CD4-positive, alpha-beta T cell (primary cell): ENCODE measurements around the gene SPTBN4. TPM values are rescaled to one million over a fixed set of nuclear protein-coding genes. Genes with fewer than 3 reads are reported as not detected.

ENCODE experiments used
- ATAC-seq: fragments of 200-7000 bp; cut with Tn5 transposase; one replicate; pipeline ENCODE4 v1.10.0; 2022; ENCODE audit warnings: mild to moderate bottlenecking; ENCODE audit not compliant: poor library complexity
- CTCF ChIA-PET: fragments of 350-600 bp; sonication (Branson Sonifier 250); formaldehyde crosslinking; loops from one replicate; lab custom pipeline; 2021; ENCODE audit warnings: antibody characterized with exemption, inconsistent platforms; lab: Charles Lee
- POLR2A ChIA-PET: fragments of 350-600 bp; sonication (Branson Sonifier 250); formaldehyde crosslinking; loops from one replicate; lab custom pipeline; 2021; ENCODE audit warnings: antibody characterized with exemption, inconsistent platforms; lab: Charles Lee
- DNase-seq, 14 experiments: peaks; one replicate each; pipeline ENCODE4 v3.0.0-alpha.2; 2013 to 2020; ENCODE audit warnings: mixed read lengths in 2 of 14
- H3K27ac ChIP-seq, 2 donors: one replicate each; pipeline versions ENCODE4 v1.5.1 to v1.7.0; 2013; ENCODE audit warnings: low read length in 2 of 2, low read depth in 1 of 2, mild to moderate bottlenecking in 1 of 2
- H3K27me3 ChIP-seq, 2 experiments: 1 replicate in 1 of 2; 2 replicates in 1 of 2; pipeline versions ENCODE4 v1.6.1 to v1.7.0; 2013; ENCODE audit warnings: low read length in 2 of 2, control low read depth in 1 of 2, mild to moderate bottlenecking in 1 of 2, moderate library complexity in 1 of 2; ENCODE audit not compliant: insufficient read depth in 2 of 2, control insufficient read depth in 1 of 2
- H3K36me3 ChIP-seq: one replicate; pipeline ENCODE4 v1.6.1; 2013; ENCODE audit warnings: low read length, control low read depth; ENCODE audit not compliant: insufficient read depth
- H3K4me1 ChIP-seq: one replicate; pipeline ENCODE4 v1.6.1; 2013; ENCODE audit warnings: low read length, control low read depth; ENCODE audit not compliant: insufficient read depth
- H3K4me3 ChIP-seq: one replicate; pipeline ENCODE4 v1.5.1; 2013; ENCODE audit warnings: mild to moderate bottlenecking, low read length, moderate library complexity
- H3K9me3 ChIP-seq, 2 experiments: 1 replicate in 1 of 2; 2 replicates in 1 of 2; pipeline versions ENCODE4 v1.6.1 to v1.7.0; 2013; ENCODE audit warnings: low read length in 2 of 2, mild to moderate bottlenecking in 2 of 2, control low read depth in 1 of 2, moderate library complexity in 1 of 2; ENCODE audit not compliant: control insufficient read depth in 1 of 2, insufficient read depth in 1 of 2
- H3K27ac Mint-ChIP-seq: one replicate; pipeline ENCODE4 v1.8.0; 2020; ENCODE audit warnings: mixed read lengths
- H3K27me3 Mint-ChIP-seq: one replicate; pipeline ENCODE4 v1.8.0; 2021; ENCODE audit warnings: mixed read lengths
- H3K36me3 Mint-ChIP-seq: one replicate; pipeline ENCODE4 v1.8.0; 2021; ENCODE audit warnings: low read depth, mixed read lengths
- H3K4me1 Mint-ChIP-seq: one replicate; pipeline ENCODE4 v1.8.0; 2021; ENCODE audit warnings: low read depth, mixed read lengths
- H3K4me3 Mint-ChIP-seq: one replicate; pipeline ENCODE4 v1.8.0; 2020; ENCODE audit warnings: mild to moderate bottlenecking, mixed read lengths
- H3K9me3 Mint-ChIP-seq: one replicate; pipeline ENCODE4 v1.8.0; 2020; ENCODE audit warnings: mixed read lengths
- intact Hi-C, 2 experiments: fragments of 100-400 bp; cut with DNase I in 1 of 2; cut with micrococcal nuclease in 1 of 2; formaldehyde crosslinking; loops; one replicate each; pipeline versions ENCODE4 v1.15.1 to v1.9.0; 2023 to 2025; cut with DNase I, micrococcal nuclease
- total RNA-seq, 174 experiments: library from RNA in 2 of 174; stranded (reverse) in 2 of 174; gene quantifications; one replicate each; pipeline ENCODE4 v1.2.3 and lab custom pipeline; 2021 to 2026
- TF ChIP-seq, protein P1 (sequence below): fragments of 200-600 bp; IDR thresholded peaks from one replicate; pipeline ENCODE4 v1.8.0; 2022; ENCODE audit warnings: antibody characterized with exemption, mild to moderate bottlenecking

Gene SPTBN4
- total RNA-seq, 2 experiments from 2014 or later: 0.59 to 0.88 TPM

DNA sequence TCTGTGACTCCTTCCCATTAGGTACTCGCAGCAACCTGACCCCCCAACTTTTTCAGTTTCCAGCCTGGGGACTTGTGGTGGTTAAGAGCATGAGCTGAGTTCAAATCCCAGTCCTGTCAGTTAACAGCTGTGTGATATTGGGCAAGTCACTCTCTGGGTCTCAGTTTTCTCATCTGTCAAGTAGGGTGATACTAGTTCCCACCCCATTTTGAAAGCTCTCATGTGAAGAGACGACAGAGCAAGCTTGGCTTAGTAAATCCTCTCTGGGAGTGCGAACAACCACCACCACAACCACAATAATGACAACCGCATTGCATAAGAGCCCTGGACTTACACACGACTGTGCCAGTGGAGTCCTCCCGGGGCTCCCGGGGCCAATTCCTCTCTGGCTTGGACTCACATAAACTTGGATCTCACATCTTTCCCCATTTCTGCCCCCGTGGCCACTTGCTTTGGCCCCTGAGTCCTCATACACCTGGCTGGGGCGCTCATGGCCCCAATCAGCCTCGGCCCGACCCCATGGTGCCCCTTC lies 1.7 kb upstream of the SPTBN4 start:
- H3K9me3 Mint-ChIP-seq: no peaks in the 10 kb centered on the region
- peaks cover 25% of the 10 kb centered on the region for H3K27me3 Mint-ChIP-seq
- DNase-seq (peak in 5 of 14 experiments; percentile 1 to 78 (median 41)), ATAC-seq (no peak)
- H3K9me3 ChIP-seq: no peaks in the 10 kb centered on the region
- H3K36me3 Mint-ChIP-seq: no peaks in the 10 kb centered on the region
- peaks cover 0 to 16% of the 10 kb centered on the region in 2 experiments for H3K27me3 ChIP-seq
- H3K27ac ChIP-seq: peak overlapping the region; percentile 13 to 62
- peak overlapping the region; percentile 81 for H3K4me3 ChIP-seq
- ChIA-PET CTCF (interaction anchor here (0.5 to 3.2 kb wide), 11 partner anchors 13 to 659 kb away, joined by 3 to 20 read pairs (median 5); partner anchors contain the start of gene SERTAD1), POLR2A (interaction anchor here (0.5 to 3.3 kb wide), 17 partner anchors 17 to 985 kb away, joined by 3 to 42 read pairs (median 3); partner anchors contain the start of genes ACTMAP, C19orf47, EGLN2 and PLD3)
- H3K4me1 ChIP-seq: peaks cover 35% of the 10 kb centered on the region
- H3K4me1 Mint-ChIP-seq: peaks cover 30% of the 10 kb centered on the region
- peak overlapping the region; percentile 87 for H3K27ac Mint-ChIP-seq
- intact Hi-C loops: loop anchor here (1.0 to 10.0 kb wide), 8 partner anchors 21 to 798 kb away; partner anchors contain the start of genes LTBP4 (in 2 of the 2), ACTMAP (in 1 of the 2), C19orf47 (in 1 of the 2) and PLD3 (in 1 of the 2)
- no peaks in the 10 kb centered on the region for H3K36me3 ChIP-seq
- peak overlapping the region; percentile 93 for H3K4me3 Mint-ChIP-seq
- TF ChIP-seq, protein P1, sequence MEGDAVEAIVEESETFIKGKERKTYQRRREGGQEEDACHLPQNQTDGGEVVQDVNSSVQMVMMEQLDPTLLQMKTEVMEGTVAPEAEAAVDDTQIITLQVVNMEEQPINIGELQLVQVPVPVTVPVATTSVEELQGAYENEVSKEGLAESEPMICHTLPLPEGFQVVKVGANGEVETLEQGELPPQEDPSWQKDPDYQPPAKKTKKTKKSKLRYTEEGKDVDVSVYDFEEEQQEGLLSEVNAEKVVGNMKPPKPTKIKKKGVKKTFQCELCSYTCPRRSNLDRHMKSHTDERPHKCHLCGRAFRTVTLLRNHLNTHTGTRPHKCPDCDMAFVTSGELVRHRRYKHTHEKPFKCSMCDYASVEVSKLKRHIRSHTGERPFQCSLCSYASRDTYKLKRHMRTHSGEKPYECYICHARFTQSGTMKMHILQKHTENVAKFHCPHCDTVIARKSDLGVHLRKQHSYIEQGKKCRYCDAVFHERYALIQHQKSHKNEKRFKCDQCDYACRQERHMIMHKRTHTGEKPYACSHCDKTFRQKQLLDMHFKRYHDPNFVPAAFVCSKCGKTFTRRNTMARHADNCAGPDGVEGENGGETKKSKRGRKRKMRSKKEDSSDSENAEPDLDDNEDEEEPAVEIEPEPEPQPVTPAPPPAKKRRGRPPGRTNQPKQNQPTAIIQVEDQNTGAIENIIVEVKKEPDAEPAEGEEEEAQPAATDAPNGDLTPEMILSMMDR: no peak

DNA sequence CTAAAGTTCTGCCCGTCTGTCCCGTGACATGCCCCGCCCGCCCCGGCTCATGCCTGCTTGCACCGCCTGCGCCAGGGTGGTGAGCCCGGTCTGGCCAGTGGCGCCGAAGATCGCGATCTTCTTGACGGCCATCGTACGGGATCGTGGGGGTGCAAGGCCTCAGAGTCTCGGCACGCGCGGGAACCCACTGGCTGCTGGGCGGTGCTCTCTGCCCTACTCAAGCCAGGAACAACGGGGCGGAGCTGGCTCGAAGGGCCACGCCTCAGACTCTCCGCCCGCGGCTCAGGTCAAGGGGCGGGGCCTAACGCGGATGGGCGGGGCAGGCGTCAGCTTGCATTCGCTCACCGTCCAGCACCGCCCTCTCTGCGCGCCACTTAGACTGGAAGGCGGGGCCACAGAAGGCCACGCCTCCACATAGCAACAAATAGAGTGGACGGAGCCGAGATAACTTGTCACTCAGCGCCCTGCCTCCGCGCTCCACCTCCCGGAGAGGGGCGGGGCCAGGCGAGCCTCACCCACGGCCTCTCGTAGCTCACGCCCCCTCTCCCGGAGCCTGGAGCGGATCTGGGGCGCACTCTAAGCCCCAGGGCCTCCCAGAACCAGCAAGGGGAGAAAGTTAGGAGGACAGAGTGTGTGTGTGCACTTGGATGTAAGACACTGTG lies 1.1 kb upstream of the SPTBN4 start, which contains the start of gene BLVRB:
TSS of gene BLVRB (minus strand) at position 189 of the 662 bp plus-strand sequence. CDS start at position 132, 57 bp downstream.
- POLR2A ChIA-PET: interaction anchor here (0.5 to 3.3 kb wide), 17 partner anchors 22 to 1462 kb away, joined by 3 to 42 read pairs (median 3); partner anchors contain the start of genes ACTMAP, C19orf47, EGLN2 and PLD3
- Mint-ChIP-seq H3K36me3 (no peaks in the 10 kb centered on the region), H3K4me3 (peak within 1 kb of the TSS; percentile 93), H3K27me3 (peaks cover 25% of the 10 kb centered on the region), H3K9me3 (no peaks in the 10 kb centered on the region), H3K27ac (peak within 1 kb of the TSS; percentile 87), H3K4me1 (peaks cover 30% of the 10 kb centered on the region)
- peaks cover 35% of the 10 kb centered on the region for H3K4me1 ChIP-seq
- CTCF ChIA-PET: interaction anchor here (0.5 to 3.2 kb wide), 10 partner anchors 13 to 974 kb away, joined by 3 to 20 read pairs (median 5); partner anchors contain the start of genes DMAC2 and SERTAD1
- ATAC-seq (peak; percentile 81), DNase-seq (peak; percentile 98 to 100 (median 100))
- intact Hi-C loops: loop anchor here (1.0 to 10.0 kb wide), 11 partner anchors 21 to 797 kb away; partner anchors contain the start of genes LTBP4 (in 2 of the 2), SERTAD3 (in 2 of the 2), ACTMAP (in 1 of the 2) and C19orf47 (in 1 of the 2)
- H3K36me3 ChIP-seq: no peaks in the 10 kb centered on the region
- H3K27me3 ChIP-seq: peaks cover 0 to 16% of the 10 kb centered on the region in 2 experiments
- TF ChIP-seq, protein P1: no peak
- H3K4me3 ChIP-seq: peak within 1 kb of the TSS; percentile 81
- no peaks in the 10 kb centered on the region for H3K9me3 ChIP-seq
- peak within 1 kb of the TSS; percentile 13 to 62 for H3K27ac ChIP-seq
